Right renal pelvis (tissue), 4 donors: ENCODE results near the gene C6orf89. TPM values are rescaled to one million over a fixed set of nuclear protein-coding genes. Genes with fewer than 3 reads are reported as not detected.

Experiments
- DNase-seq, 4 donors: peaks; one replicate each; pipeline ENCODE4 v3.0.0-alpha.2; 2013; ENCODE audit warnings: low read depth in 4 of 4, low spot score in 3 of 4, missing footprints in 1 of 4
- polyA plus RNA-seq, 4 donors: library from polyadenylated mRNA; unstranded; fragments of 120-200 nt; gene quantifications; one replicate each; pipeline ENCODE4 v1.2.1, GENCODE V29; 2013; ENCODE audit not compliant: insufficient read length in 4 of 4

C6orf89 gene, protein sequence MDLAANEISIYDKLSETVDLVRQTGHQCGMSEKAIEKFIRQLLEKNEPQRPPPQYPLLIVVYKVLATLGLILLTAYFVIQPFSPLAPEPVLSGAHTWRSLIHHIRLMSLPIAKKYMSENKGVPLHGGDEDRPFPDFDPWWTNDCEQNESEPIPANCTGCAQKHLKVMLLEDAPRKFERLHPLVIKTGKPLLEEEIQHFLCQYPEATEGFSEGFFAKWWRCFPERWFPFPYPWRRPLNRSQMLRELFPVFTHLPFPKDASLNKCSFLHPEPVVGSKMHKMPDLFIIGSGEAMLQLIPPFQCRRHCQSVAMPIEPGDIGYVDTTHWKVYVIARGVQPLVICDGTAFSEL
- polyA plus RNA-seq: 10 to 100 TPM; 47.1 to 56.1 (median 55.1) TPM

DNA sequence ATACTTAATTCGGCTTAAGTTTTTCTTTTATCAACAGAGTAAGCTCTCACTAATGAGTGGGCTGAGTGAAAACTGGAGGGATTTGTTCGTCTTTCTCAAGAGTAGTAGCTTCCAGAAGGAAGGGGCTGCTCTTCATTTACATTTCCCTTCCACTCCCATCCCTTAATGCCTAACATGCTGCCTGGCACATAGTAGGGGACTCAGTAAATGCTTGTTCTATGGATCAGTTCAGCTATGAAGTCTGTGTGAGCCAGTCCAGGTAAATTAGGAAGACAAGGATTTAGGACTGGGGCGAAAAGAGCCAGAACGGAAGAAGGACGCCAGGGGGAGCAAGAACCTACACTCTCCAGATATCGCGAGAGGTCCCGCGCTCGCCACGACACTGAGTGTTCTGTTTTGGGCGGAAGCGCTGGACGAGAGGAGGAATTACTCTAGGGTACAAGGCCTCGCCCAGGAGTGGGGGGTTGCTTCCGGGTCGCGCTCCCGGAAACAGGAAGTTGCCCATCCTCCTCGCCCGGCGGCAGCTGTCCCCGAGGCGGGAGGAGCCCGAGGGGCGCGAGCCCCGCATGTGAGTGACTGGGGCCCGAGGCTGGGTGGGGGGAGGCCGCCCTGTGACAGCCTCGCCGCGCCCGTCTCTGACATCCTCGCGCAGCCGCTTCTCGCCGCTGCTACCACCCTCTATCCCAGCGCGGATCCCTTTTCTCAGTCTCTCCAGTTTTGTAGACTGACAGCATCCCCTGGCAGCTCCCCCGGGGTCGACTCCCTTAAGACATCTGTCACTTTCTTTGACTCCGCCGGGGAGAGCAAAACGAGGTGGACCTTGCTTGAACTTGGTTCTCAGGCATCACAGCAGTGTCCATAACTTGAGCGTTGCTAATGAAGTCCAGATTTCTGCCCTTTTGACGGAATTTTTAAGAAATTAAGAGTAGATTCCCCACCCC lies at the start of gene C6orf89:
Gene C6orf89 (plus strand): TSS at position 492 of the 941 bp plus-strand sequence. CDS start 13,493 bp downstream, outside the sequence.
- DNase-seq: peak; percentile 92 to 95 (median 94)

DNA sequence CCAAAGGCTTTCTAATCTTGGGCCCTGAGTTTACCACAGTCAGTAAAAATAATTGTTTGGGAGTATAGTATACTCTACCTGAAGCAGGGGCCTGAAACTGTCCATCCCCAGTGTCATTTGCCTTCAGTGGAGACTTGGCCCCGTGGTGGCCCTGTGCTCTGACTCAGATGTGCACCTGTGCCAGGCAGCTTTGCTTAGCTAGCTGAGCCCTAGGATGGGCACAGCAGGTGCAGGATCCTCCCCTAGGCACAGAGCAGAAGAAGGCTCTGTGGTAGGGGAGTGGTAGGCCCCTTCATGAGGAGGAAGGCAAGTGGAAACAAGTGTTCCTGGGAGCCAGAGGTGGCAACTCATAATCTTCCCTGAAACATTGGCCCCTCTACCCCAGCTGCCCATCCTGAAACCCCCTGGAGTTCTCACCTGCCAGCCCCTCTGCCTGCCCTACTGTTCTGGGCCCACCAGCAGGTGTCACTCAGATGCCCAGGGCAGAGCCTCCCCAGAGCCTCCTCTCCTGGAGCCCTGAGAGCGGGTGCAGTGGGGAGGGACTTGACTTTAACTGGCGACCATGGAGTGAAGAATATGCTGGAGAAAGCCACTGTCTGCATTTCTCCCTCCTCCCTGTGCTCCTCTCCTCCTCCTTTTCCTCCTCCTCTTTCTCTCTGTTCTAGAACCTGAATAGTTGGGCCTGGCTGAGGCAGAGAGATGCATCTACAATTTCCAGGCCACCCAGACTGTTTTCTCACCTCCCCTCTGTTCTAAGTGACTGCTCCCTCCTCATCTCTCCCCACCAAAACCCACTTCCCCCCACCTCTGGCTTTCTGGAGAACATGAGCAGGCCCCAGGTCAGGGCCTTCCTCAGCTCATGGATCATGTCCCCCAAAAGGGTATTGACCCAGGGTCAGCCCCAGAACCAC lies 49.4 kb upstream of the C6orf89 start:
- DNase-seq: no peak

DNA sequence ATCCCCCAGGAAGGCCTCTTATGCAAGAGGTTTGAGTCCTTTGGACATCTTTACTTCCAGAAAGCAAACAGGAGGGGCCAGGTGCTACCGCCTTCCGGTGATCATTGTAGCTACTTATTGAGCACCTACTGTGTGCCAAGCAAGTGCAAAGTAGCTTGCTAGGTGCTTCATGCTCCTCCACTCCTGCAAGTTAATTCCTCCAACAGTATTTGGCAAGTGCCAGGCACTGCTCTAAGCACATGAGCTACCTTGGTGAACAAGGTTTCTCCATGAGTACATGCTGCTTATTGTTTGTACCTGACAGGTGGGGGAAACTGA lies 48.8 kb upstream of the C6orf89 start:
- no peak for DNase-seq

DNA sequence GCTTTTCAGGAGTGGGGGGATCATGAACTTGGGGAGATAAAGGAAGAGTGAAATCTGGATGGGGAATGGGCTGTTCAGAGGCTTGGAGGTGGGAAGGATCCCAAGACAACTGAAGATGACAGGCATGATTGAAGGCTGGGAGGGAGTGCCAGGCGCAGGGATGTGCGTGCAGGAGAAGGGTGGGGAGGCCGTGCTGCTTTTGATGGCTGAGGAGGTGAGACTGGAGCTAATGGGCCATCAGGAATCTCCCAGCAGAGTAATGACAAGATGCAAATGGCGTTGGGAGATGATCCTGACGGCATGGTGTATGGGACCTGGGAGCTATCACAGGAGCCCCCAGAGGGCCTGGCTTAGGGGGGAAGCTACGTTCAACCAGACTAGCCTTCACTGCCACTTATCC lies 48.1 kb upstream of the C6orf89 start:
- DNase-seq: no peak

DNA sequence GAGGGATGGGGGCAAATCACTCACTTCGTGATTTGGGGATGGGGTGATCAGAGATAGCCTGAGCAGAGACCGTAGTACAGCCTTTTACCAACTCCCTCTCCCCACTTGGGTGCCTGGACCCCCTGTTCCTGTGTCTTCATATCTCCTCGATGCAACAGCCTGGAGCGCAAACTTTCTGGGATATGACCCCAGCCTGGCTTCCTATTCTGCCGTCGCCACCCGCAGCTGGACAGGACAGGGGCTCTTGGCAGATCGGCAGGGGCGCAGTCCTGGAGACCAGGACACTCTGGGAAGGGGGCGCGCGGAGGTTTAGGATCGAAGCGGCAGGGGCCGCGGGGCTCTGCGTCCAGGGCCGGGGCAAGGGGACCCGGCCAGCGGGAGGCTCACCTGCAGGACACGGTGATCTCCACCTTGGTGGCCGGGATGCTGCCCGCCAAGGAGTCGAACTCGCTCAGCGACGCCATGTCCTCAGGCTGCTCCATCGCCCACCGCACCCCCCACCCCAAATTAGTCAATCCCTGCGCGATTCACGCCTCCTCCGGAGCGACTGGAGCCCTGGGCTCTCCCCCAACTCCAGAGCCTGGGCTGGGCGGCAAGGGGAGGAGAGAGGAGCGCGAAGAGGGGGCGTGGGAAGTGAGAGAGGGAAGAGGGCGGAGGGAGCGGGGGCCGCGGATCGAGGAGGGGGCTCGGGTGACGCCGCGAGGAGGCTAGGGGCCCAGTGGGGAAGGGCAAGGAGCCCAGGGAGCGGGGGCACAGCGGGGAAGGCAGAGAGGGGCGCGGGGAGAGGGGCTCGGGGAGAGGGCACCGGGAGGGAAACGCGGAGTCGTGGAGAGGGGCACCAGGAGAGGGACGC lies 46.6 kb upstream of the C6orf89 start, which contains the start of gene CPNE5:
Gene CPNE5 (minus strand): TSS at position 549 of the 853 bp plus-strand sequence. CDS start 67 bp downstream, at position 482.
- DNase-seq: no peak

DNA sequence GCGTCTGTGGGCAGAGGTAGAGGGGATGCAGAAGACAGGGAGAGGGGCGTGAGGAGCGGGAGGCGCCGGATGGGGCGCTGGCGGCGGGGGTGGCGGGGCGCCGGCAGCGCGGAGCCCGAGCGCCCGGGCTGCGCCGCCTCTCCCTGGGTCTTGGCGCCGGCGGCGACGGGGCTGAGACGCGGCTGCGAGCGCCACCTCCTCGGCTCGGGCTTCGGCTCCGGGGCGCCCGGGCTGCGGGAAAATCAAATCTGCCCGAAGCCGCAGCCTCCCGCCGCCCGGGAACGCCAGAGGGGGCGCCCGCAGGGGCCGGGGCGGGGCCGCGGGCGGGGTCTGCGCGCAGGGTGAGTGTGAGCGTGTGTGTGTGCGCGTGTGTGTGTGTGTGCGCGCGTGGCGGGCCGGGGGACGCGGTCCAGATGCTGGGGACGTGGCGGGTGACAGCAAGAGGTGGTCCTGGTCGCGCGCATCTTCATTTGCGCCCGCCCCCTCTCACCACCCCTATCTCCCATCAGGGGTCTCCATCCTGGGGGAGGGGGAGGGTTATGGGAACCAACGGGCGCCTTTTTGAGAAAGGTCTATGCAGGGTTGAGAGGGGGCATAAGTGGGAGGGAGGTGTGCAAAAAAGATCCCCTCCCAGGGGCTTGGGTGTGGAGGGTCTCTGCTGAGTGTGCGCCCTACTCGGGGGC lies 45.9 kb upstream of the C6orf89 start:
- DNase-seq: no peak

DNA sequence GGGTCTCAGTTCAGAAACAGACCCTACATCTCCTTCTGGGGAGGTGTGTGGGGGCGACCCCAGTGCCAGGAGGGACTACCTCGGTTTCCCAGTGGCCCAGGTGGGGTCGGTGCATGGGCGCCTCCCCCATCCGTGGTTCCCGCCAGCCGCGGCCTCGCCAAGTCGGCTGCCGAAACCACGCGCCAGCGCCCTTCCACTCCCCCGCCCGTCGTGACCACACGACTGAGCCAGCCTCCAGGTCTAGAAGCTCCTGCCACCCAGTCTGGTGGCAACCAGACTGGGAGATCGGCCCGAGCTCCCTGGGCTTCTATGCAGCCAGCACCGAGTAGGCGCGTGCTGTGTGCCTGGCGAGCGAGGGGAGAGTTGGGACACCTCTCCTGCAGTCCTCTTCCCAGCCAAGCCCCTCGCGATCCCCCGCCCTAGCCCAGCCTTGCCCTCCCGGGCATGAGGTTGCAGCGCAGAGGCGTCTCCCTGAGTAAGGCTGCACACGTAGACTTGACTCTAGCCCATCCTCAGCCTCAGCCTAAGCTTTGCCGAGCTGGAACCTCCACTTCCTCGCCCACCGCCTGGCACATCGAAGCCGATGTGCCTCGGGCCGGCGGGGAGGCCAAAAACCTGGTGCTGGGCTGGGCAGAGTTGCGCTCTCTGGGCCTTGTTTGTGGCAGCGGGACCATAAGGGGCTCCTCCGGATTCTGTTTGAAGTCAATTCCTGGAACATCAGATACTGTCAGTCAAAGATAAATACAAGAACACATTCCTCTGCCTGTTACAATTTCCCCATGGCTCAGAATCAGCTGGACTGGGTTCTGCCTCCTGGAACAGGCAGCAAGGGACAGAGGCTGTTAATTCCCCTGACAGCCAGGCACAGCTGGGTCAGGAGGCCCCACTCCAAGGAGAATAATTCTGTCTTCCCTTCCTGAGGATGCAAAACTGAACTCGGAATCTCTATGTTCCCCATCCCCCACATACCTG lies 45.0 kb upstream of the C6orf89 start:
- no peak for DNase-seq

DNA sequence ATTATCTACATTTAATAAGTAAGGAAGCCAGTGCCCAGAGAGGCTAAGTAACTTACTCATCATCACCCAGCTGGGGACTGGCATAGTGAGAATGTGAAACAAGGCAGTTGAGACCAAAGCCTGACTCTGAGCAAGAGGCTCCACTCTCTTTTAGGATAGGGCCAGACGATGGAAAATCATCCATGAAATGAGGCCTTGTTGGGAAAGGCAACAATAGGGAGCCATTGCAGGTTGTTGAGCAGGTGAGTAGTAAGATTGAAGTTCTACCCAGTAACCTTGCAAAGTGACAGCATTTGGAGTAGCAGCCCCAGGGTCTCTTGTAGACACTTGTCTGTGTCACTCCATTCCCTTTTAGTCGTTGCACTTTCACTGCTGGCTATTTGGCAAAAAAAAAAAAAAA lies 44.0 kb upstream of the C6orf89 start:
- DNase-seq: no peak

DNA sequence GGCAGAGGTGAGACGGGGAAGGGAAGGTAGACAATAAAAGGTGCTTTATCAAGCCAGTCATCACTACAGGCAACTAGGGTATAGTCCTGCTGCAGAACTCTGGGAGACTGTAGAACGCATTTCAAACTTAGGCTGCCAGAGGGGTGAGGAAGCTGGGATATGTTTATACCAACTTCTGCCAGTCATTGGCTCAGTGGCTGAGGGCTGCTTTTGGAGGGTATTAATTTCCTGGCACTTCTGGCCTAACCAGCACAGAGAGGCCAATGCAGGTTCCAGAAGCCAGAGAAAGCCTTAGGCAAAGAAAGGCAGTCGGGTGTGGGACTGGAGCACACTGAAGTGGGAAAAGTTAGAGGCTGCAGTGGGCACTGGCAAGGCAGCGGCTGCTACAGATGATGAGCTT lies 42.6 kb upstream of the C6orf89 start:
- DNase-seq: no peak

DNA sequence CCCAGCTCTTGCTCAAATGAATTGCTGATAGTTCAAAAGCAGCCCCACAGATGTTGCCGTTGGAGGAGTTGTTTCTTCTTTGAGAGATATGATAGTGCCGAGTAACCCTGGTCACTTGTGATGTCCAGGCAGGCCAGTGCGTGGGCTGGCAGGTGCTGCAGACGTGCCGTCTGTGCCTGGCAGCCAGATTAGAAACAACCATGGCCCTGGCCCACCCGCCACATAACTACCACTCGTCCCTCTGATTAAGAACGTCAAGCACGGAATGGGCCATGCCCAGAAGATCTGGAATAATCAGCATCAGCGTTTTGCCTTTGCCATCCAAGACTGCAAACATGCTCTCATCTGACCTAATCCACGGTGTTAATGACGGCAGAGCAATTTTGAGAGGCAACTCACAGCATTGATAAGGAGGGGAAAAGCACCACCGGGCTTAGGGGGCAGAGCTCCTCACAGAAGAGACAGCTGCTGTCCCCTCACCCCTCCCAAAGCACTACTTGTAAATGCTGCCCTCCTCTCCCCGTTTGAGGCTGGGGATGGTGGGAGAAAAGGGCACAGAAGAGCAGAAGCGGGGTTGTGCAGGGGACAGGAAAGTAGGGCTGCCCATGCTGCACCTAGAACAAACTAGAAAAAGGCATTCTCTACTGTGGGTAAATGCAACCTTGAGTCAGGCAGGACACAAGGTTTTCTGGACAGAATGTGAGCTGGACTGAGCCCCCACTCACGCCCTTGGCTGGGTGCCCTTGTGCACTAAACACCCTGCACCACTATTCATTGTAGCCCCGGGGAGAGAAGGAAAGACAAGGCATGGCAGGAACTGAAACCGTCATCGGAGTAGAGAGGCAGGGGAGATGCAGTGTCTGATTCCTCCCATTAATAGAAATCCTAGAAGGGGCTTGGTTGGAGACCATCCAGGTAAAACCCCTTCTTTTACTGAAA lies 41.3 kb upstream of the C6orf89 start:
- no peak for DNase-seq

DNA sequence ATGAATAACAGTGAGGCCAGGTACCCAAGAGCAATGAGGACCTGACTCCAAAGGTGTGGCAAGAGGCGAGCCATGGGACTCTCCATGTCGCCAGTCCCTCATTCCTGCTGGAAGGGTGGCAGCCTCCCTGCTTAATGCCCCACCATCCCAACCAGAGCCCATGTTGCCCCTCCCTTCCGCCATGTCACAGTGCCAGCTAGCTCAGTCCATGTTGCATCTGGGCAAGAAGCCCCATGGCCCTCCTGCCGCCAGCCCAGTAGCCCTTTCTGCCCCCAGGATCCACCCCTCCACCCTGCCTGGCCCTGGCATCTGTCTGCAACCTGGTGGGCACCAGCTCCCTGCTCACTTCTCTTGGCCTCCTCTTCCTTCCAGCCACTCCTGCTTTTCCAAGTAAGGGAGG lies 40.5 kb upstream of the C6orf89 start:
- DNase-seq: no peak

DNA sequence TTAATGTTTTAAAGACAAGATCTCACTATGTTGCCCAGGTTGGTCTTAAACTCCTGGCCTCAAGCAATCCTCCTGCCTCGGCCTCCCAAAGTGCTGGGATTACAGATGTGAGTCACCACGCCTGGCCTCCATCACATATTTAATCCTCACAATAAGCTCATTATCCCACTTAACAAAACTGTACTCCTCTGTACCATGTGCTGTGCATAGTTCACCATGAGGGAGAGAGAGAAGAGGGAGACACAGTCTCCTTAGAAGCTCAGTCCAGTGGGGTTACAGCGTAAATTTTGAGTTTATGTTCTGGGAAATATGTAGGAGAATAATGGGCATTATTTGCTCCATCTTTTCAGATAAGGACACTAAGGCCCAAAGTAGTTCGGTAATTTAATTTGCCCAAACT lies 38.6 kb upstream of the C6orf89 start:
- no peak for DNase-seq

DNA sequence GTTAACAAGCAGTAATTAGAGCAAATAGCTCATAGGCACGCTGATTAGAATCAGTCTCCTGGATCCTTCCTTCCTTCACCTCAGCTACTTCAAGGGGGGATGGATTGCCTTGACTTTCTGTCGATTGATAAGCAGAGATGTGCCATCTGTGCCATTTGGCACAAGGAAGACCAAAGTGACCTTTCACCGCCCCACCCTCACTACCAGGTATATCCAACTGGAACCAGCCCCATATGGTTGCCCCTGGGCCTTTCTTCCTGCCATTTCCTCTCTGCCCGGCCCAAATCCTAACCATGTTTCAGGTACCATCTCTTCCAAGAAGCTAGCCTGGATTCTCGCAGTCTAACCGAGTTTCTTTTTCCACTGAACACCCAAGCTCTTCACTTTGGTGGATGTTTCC lies 37.8 kb upstream of the C6orf89 start:
- DNase-seq: no peak

DNA sequence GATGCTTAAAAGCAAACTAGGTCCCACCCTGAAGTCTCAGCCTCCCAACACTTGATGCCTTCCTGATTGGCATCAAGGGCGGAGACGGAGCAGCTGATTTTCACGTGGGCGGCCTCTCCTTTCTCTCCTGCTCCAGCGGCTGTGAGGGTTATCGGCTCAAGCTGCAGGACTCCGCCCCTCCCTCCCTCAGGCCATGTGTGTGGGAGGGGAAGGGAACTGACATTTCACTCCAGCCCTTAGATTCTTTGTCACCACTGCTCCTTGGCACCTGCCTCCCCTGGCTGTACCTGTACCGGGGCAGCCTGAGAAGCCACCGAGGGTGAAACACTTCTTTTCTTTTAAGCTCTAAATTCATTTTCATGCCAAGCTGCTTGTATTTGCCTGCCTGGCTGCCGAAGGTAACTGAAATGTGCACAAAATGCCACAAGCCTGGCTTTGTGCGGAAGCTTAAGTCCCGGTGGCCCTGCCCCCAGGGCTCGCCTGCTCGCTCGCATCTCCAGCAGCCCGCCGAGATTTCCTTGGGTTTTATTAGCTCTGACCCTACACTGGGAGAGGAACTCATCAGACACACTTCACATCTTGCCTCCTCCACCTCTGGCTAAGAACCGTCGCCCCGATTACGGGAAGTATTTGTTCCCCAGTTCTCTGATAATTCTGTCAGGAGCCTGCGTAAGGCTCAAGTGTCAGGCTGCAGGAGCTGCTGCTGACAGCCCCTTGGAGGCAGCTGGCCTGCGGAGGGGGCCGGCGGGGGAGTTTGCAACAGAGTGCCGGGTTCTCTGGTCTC lies 36.9 kb upstream of the C6orf89 start:
- peak in 1 of 4 donors; percentile 73 for DNase-seq

DNA sequence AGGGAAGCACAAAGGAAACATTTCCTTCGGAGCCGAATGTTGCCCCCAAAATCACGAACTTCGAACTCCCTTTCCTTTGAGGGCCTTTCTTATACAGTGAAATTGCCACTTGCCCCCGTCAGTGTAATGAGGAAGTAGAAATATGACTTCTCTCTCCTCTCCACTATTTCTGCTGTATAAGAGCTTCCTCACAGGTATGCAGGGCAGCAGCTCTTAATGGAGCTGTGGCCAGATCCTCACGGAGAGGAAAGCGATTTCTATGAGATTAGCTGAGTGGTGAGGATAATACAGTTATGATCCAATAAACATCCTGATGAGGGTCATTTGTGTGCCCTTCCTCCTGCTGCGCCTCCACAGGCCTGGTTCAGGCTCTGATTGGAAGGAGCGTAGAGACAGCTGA lies 35.7 kb upstream of the C6orf89 start:
- no peak for DNase-seq

DNA sequence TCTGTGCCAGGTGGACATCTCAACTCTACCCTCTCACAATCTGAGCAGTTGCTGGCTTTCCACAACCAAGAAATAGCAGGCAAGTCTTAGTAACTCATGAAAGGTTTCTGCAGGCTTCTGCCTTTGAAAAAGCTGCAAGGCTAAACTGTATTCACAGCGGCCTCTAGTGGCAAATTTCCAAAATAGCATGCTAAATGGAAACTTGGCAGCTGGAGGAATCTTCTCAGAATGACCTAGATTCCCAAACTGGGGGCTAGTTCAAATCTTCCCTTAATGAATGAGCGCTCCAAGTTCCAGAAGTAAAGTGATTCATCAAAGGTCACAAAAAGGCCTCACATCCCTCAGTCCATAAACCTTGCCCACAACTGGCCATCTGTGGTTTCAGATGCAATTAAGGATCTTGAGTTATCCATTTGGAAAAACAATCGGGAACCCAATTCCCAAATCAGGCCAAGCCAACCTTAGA lies 34.6 kb upstream of the C6orf89 start:
- no peak for DNase-seq
